Mammary epithelial cell (primary cell): ENCODE measurements around the gene PTGDS.

Source experiments
- CTCF ChIP-seq, 2 donors: IDR thresholded peaks in 1 of 2; conservative IDR thresholded peaks in 1 of 2; 2 replicates each; pipeline ENCODE4 v1.5.1; 2011 to 2012; ENCODE audit warnings: inconsistent platforms in 2 of 2, low read length in 2 of 2, mild to moderate bottlenecking in 2 of 2, control low read depth in 1 of 2, low read depth in 1 of 2; ENCODE audit not compliant: insufficient read depth in 1 of 2; ENCODE audit errors: extremely low read depth in 1 of 2
- EZH2 ChIP-seq: IDR thresholded peaks from 2 replicates; pipeline ENCODE4 v1.6.1; 2012; ENCODE audit warnings: low read length, inconsistent platforms, borderline replicate concordance

DNA sequence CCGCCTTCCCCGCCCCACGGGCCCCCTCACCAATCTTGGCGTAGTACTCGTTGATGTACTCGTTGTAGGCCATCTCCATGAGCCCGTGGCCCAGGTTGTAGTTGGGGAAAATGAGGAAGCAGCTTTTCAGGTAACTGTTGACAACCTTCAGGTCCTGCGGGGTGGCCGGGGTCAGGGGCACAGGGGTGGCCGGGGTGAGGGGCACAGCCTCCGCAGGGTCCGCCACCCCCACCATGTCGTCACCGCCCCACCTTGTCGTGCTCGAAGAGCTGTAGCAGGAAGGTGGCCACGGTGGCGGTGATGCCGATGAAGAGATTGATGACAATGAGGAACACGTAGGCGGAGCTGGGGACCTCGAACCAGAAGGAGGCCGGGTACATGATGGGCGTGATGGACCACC lies 33.9 kb downstream of the PTGDS start:
- TF ChIP-seq CTCF (conservative IDR thresholded peaks at IDR 0.05 in 1 of 2, IDR thresholded peaks at IDR 0.05 in 1 of 2; ENCODE audit: extremely low read depth in 1 of 2, insufficient read depth in 1 of 2, low read depth in 1 of 2, low read length in 2 of 2) (no peak), EZH2 (no peak)
